ENCODE results near the gene NIM1K. TPM values are rescaled to one million over a fixed set of nuclear protein-coding genes. Genes with fewer than 3 reads are reported as not detected.

The NIM1K gene
- total and polyA plus RNA-seq, 10 of the 15 experiments (the other 5 are each of a cell fraction or from before 2014, with no cell fraction given): 0.27 to 1.7 (median 0.66) TPM

GRCh38 chr5:43193181-43193893 lies 1.3 kb downstream of the NIM1K start:
- in situ Hi-C loops (cut with MboI) (no loop called here), intact Hi-C loops (cut with micrococcal nuclease; ENCODE audit: unreplicated experiment) (loop anchor here (2.0 kb wide), 1 partner anchor 73 kb away; the partner anchor contains the start of gene ZNF131)
- no peak for DNase-seq (ENCODE audit: low read depth, low spot score)
- RAD21 ChIA-PET (ENCODE audit: unreplicated experiment): interaction anchor here (0.5 to 1.0 kb wide), 3 partner anchors 38 to 290 kb away, joined by 3 to 4 read pairs (median 3); partner anchors contain the start of gene TMEM267
- H3K79me2 ChIP-seq (ENCODE audit: control insufficient read depth, insufficient read depth, low read length): no peaks in the 10 kb centered on the region
- H3K4me3 ChIP-seq: peak overlapping the region; percentile 90
- 5% methylated on average over 12 of the region's 12 CpGs for WGBS (ENCODE audit: insufficient coverage, insufficient replicate concordance, low lambda C conversion rate, missing lambda C conversion rate)
- POLR2A ChIA-PET: interaction anchor here (0.6 kb wide), 2 partner anchors 7 to 122 kb away, joined by 3 to 4 read pairs; no protein-coding TSS in a partner anchor
- FAIRE-seq: peak; percentile 62
- H4K20me1 ChIP-seq (ENCODE audit: control insufficient read depth, insufficient read depth): no peaks in the 10 kb centered on the region
- ATAC-seq: peak; percentile 47
- H3K27me3 ChIP-seq (replicated peaks in 1 of 2; ENCODE audit: control insufficient read depth in 2 of 2, insufficient read depth in 2 of 2, low read length in 1 of 2): no peaks in the 10 kb centered on the region
- peak overlapping the region; percentile 100 for H3K4me2 ChIP-seq (ENCODE audit: control insufficient read depth, insufficient read depth)
- no peak overlapping the region for H3K27ac ChIP-seq (ENCODE audit: control insufficient read depth, insufficient read depth)
- TF ChIP-seq NFIC (IDR thresholded peaks at IDR 0.05; ENCODE audit: low read depth, low read length): peak; percentile 31; the same call in 1 of the 2 replicates
- TF ChIP-seq BMI1 (IDR thresholded peaks at IDR 0.05; ENCODE audit: borderline replicate concordance): peak; percentile 98
- 0 out of 2 replicates have a peak, but pooled peaks have one; percentile 27 for TF ChIP-seq ZNF207 (IDR thresholded peaks at IDR 0.05; ENCODE audit: borderline replicate concordance)
- TF ChIP-seq MEF2B (IDR thresholded peaks at IDR 0.05; ENCODE audit: partially characterized antibody, poor library complexity, severe bottlenecking): peak; percentile 51
- no peak for TF ChIP-seq SUZ12 (IDR thresholded peaks at IDR 0.05; ENCODE audit: unreplicated experiment)
- TF ChIP-seq ELK1 (IDR thresholded peaks at IDR 0.05; ENCODE audit: low read depth, low read length): no peak
- TF ChIP-seq CEBPB (IDR thresholded peaks at IDR 0.05; ENCODE audit: borderline replicate concordance in 1 of 2, low read depth in 2 of 2, low read length in 2 of 2): peak in 1 of 2 experiments; percentile 56; a peak in 1 of 4 replicates
- H3K4me1 ChIP-seq (ENCODE audit: control insufficient read depth, insufficient read depth, low read length): peaks cover 12% of the 10 kb centered on the region
- SMC1A ChIA-PET (ENCODE audit: uncharacterized antibody, unreplicated experiment): interaction anchor here (1.2 to 2.0 kb wide), 2 partner anchors 44 to 196 kb away, joined by 3 to 5 read pairs; no protein-coding TSS in a partner anchor
- no peaks in the 10 kb centered on the region for H3K9me3 ChIP-seq (replicated peaks; ENCODE audit: control insufficient read depth, insufficient read depth, low read length)
- no TSS peak for BruUV-seq (replicated peaks)
- H2AFZ ChIP-seq (ENCODE audit: control insufficient read depth, low read depth, low read length): peak overlapping the region; percentile 47
- H3K9ac ChIP-seq (ENCODE audit: control insufficient read depth, insufficient read depth, low read length): no peak overlapping the region
- no peaks in the 10 kb centered on the region for H3K36me3 ChIP-seq (ENCODE audit: control insufficient read depth in 2 of 2, insufficient read depth in 2 of 2, low read length in 1 of 2)
- CTCF ChIA-PET: interaction anchor here (0.9 kb wide), 1 partner anchor 610 kb away, joined by 4 read pairs; no protein-coding TSS in a partner anchor
